ENCODE data around the gene IFNL2. TPM values are rescaled to one million over a fixed set of nuclear protein-coding genes. Genes with fewer than 3 reads are reported as not detected.
A peak's percentile ranks its signal among the peaks of the same experiment; 100 is the strongest.

The IFNL2 gene
- total and polyA plus RNA-seq, 9 of the 15 experiments (the other 6 are each of a cell fraction or from before 2014, with no cell fraction given): not detected

DNA sequence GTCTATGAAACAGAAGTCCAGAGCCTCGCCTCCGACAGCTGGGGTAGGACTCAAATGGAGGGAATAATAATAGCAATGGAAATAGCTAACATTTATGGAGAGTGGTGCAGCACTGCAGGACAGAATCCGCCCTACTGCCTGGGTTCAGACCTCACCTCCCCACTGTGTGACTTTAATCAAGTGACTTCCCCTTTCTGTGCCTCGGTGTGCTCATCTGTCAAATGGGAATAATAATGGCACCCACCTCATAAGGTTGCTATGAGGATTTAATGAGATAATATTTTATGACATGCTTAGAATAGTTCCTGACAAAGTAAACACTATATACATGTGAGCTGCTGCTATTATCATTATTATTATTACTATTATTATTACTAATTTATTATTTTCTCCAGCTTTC lies 49.3 kb downstream of the IFNL2 start (continued):
- TF ChIP-seq SMARCA5 (IDR thresholded peaks at IDR 0.05) (0 out of 2 replicates have a peak, but pooled peaks have one; percentile 31), SPI1 (IDR thresholded peaks at IDR 0.05; ENCODE audit: borderline replicate concordance, low read depth, low read length) (peak; percentile 77), ADNP (tag; IDR thresholded peaks at IDR 0.05) (peak; percentile 85)

DNA sequence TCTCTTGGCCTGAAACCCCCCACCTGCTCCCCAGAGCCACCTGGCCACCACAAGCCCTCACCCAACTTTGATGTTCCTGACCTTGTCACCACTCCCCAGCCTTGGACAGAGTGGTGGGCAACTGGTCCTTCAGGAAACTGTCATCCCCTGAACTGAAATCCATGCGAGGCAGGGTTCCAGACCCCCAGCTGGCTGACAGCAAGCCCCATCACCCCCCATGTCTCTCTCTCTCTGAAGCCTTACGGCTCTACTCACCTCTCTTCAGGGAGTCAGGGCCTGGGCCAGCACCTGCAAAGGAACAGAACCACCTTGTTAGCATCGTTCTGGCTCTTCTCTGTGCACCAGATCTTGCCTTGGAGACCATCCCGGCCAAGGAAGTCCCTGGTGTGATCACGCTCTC lies 49.9 kb downstream of the IFNL2 start:
- H3K9me3 ChIP-seq (replicated peaks; ENCODE audit: control insufficient read depth, insufficient read depth, low read depth, low read length): no peaks in the 10 kb centered on the region
- no peak overlapping the region for H2AFZ ChIP-seq (ENCODE audit: low read depth, low read length)
- H3K4me2 ChIP-seq (ENCODE audit: insufficient read depth, low read length): no peak overlapping the region
- peaks cover 45% of the 10 kb centered on the region; the same call in 2 of the 3 replicates for H3K36me3 ChIP-seq (ENCODE audit: control insufficient read depth, insufficient read depth, low read length)
- peak overlapping the region in 1 of 2 experiments; percentile 37; a peak in 2 of 4 replicates for H3K9ac ChIP-seq (ENCODE audit: insufficient read depth in 1 of 2, low read depth in 2 of 2, low read length in 2 of 2)
- H3K27ac ChIP-seq (ENCODE audit: extremely low read depth, low read depth, low read length): no peak overlapping the region
- POLR2A ChIA-PET: no interaction called here
- FAIRE-seq (no peak), ATAC-seq (no peak), DNase-seq (ENCODE audit: extremely low read depth in 1 of 4, low spot score in 3 of 4) (no peak)
- CTCF ChIA-PET (ENCODE audit: low intra/inter-chr PET ratio): no interaction called here
- intact Hi-C loops (cut with micrococcal nuclease): no loop called here
- H3K4me3 ChIP-seq: no peak overlapping the region
- H3K79me2 ChIP-seq (ENCODE audit: control insufficient read depth, insufficient read depth, low read length): peaks cover 20% of the 10 kb centered on the region
- H3K9me1 ChIP-seq (ENCODE audit: control insufficient read depth, insufficient read depth, low read length): no peaks in the 10 kb centered on the region
- WGBS (ENCODE audit: insufficient coverage, low coverage, missing lambda C conversion rate): 88% methylated on average over 5 of the region's 5 CpGs
- H4K20me1 ChIP-seq (replicated peaks; ENCODE audit: control insufficient read depth, insufficient read depth, low read length): no peaks in the 10 kb centered on the region
- in situ Hi-C loops (cut with MboI): no loop called here
- peaks cover 3 to 15% of the 10 kb centered on the region in 2 experiments; a peak in 4 of 5 replicates for H3K4me1 ChIP-seq (replicated peaks in 1 of 2; ENCODE audit: control insufficient read depth in 2 of 2, insufficient read depth in 2 of 2, low read length in 2 of 2)
- BruUV-seq (replicated peaks): no TSS peak
- no peaks in the 10 kb centered on the region for H3K27me3 ChIP-seq (ENCODE audit: control insufficient read depth in 2 of 2, insufficient read depth in 2 of 2, low read length in 2 of 2)
- TF ChIP-seq ERF (CRISPR knock-in tag; IDR thresholded peaks at IDR 0.05) (no peak), RBM17 (IDR thresholded peaks at IDR 0.05; ENCODE audit: borderline replicate concordance, low read depth, low read length) (no peak), ZZZ3 (IDR thresholded peaks at IDR 0.05) (no peak), MAZ (CRISPR knock-in tag; conservative IDR thresholded peaks at IDR 0.05 in 1 of 2, IDR thresholded peaks at IDR 0.05 in 1 of 2) (no peak), ZKSCAN8 (CRISPR knock-in tag; IDR thresholded peaks at IDR 0.05) (no peak), POLR2H (tag; IDR thresholded peaks at IDR 0.05; ENCODE audit: low read depth) (no peak), ZNF668 (CRISPR knock-in tag; IDR thresholded peaks at IDR 0.05) (no peak), ILK (tag; IDR thresholded peaks at IDR 0.05; ENCODE audit: borderline replicate concordance, low read depth) (no peak), GABPB1 (CRISPR knock-in tag; IDR thresholded peaks at IDR 0.05) (no peak), SETDB1 (IDR thresholded peaks at IDR 0.05; ENCODE audit: low read length) (no peak)
- TF ChIP-seq, protein P1, sequence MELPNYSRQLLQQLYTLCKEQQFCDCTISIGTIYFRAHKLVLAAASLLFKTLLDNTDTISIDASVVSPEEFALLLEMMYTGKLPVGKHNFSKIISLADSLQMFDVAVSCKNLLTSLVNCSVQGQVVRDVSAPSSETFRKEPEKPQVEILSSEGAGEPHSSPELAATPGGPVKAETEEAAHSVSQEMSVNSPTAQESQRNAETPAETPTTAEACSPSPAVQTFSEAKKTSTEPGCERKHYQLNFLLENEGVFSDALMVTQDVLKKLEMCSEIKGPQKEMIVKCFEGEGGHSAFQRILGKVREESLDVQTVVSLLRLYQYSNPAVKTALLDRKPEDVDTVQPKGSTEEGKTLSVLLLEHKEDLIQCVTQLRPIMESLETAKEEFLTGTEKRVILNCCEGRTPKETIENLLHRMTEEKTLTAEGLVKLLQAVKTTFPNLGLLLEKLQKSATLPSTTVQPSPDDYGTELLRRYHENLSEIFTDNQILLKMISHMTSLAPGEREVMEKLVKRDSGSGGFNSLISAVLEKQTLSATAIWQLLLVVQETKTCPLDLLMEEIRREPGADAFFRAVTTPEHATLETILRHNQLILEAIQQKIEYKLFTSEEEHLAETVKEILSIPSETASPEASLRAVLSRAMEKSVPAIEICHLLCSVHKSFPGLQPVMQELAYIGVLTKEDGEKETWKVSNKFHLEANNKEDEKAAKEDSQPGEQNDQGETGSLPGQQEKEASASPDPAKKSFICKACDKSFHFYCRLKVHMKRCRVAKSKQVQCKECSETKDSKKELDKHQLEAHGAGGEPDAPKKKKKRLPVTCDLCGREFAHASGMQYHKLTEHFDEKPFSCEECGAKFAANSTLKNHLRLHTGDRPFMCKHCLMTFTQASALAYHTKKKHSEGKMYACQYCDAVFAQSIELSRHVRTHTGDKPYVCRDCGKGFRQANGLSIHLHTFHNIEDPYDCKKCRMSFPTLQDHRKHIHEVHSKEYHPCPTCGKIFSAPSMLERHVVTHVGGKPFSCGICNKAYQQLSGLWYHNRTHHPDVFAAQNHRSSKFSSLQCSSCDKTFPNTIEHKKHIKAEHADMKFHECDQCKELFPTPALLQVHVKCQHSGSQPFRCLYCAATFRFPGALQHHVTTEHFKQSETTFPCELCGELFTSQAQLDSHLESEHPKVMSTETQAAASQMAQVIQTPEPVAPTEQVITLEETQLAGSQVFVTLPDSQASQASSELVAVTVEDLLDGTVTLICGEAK (IDR thresholded peaks at IDR 0.05): no peak
- TF ChIP-seq, protein P1 (CRISPR knock-in tag; IDR thresholded peaks at IDR 0.05): no peak

Measured in K562 (cell line).